ENCODE data around the gene ATG16L1.

ATG16L1 gene

GRCh38 chr2:233250985-233251305, 528 bp upstream of the ATG16L1 start:
- H3K27ac ChIP-seq, result peak overlapping the region; percentile 81
- no peak for TF ChIP-seq CTCF (conservative IDR thresholded peaks at IDR 0.05; ENCODE audit: low read depth)
- CTCF ChIA-PET, result interaction anchor here (0.6 to 1.6 kb wide), 16 partner anchors 8 to 552 kb away, joined by 3 to 6 read pairs (median 3); partner anchors contain the start of gene INPP5D
- no peak for DNase-seq (ENCODE audit: low spot score)
- POLR2A ChIA-PET (ENCODE audit: low non-redundant PET), result no interaction called here

GRCh38 chr2:233252227-233252626, 754 bp downstream of the ATG16L1 start:
- ChIA-PET CTCF (interaction anchor here (0.8 to 1.1 kb wide), 2 partner anchors 12 to 380 kb away, joined by 3 read pairs; no protein-coding TSS in a partner anchor), POLR2A (ENCODE audit: low non-redundant PET) (no interaction called here)
- peak overlapping the region; percentile 81 for H3K27ac ChIP-seq
- no peak for TF ChIP-seq CTCF (conservative IDR thresholded peaks at IDR 0.05; ENCODE audit: low read depth)
- peak; percentile 19 for DNase-seq (ENCODE audit: low spot score)

DNA sequence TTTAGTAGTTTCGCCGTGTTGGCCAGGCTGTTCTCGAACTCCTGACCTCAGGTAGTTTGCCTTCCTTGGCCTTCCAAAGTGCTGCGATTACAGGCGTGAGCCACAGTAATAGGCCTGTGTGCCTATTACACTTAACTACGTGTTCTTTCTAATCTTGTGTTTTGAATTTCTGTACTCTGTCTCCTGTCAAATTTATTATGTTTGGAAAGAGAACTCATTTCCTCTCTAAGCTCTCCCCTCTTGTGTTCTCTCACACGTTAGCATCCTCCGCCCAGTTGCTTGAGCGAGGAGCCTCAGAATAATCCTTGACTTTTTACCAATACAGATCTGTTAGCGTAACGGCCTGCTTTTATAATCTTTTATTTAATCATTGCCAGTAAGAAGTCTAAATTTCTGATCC, 3.7 kb downstream of the ATG16L1 start:
- TF ChIP-seq CTCF (conservative IDR thresholded peaks at IDR 0.05; ENCODE audit: low read depth), result no peak
- CTCF ChIA-PET, result interaction anchor here (0.6 kb wide), 1 partner anchor 188 kb away, joined by 3 read pairs; no protein-coding TSS in a partner anchor
- POLR2A ChIA-PET (ENCODE audit: low non-redundant PET), result no interaction called here

DNA sequence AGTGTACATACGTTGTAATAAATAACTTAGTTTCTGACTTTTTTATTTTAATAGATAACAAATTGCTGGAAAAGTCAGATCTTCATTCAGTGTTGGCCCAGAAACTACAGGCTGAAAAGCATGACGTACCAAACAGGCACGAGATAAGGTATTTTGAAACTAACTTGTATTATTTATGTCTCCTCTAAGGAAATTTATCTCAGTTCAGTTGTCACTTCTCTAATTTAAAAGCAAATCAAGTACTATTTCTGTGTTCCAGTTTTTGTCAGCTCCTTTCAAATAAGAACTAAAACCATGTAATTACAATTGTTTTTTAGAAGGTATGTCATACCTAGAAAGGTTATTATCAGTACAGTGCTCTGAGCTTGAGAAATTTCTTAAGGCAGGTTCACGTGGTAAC, 4.6 kb downstream of the ATG16L1 start:
- H3K27ac ChIP-seq, result no peak overlapping the region
- CTCF ChIA-PET, result no interaction called here
- POLR2A ChIA-PET (ENCODE audit: low non-redundant PET), result no interaction called here
- no peak for TF ChIP-seq CTCF (conservative IDR thresholded peaks at IDR 0.05; ENCODE audit: low read depth)
- no peak for DNase-seq (ENCODE audit: low spot score)

More for the DNA sequence above, 3.7 kb downstream of the ATG16L1 start:
- DNase-seq (ENCODE audit: low spot score), result no peak
- no peak overlapping the region for H3K27ac ChIP-seq

GRCh38 chr2:233258211-233258610, 6.7 kb downstream of the ATG16L1 start:
- no peak for DNase-seq (ENCODE audit: low spot score)
- no peak for TF ChIP-seq CTCF (conservative IDR thresholded peaks at IDR 0.05; ENCODE audit: low read depth)
- CTCF ChIA-PET, result no interaction called here
- POLR2A ChIA-PET (ENCODE audit: low non-redundant PET), result no interaction called here
- no peak overlapping the region for H3K27ac ChIP-seq

DNA sequence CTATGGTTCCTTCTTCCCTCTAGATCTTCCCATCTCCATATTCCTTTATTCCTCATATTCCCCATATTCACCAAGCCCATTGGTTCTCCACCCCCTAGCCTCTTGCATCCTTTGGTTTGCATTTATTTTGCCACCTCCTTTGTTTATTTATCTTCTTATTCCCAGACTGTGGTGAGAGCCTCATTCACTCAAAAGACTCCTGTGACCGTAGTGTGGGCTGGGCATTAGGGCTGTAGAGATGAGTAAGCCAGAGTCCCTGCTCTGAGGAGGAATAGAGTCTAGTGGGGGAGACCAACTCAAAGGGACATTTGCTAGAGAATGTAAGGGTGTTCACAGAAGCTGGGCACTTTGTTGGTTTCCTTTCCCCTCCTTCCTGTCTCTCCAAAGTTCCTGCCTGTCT, 8.3 kb downstream of the ATG16L1 start:
- ChIA-PET CTCF (no interaction called here), POLR2A (ENCODE audit: low non-redundant PET) (no interaction called here)
- DNase-seq (ENCODE audit: low spot score), result no peak
- H3K27ac ChIP-seq, result no peak overlapping the region
- TF ChIP-seq CTCF (conservative IDR thresholded peaks at IDR 0.05; ENCODE audit: low read depth), result no peak

DNA sequence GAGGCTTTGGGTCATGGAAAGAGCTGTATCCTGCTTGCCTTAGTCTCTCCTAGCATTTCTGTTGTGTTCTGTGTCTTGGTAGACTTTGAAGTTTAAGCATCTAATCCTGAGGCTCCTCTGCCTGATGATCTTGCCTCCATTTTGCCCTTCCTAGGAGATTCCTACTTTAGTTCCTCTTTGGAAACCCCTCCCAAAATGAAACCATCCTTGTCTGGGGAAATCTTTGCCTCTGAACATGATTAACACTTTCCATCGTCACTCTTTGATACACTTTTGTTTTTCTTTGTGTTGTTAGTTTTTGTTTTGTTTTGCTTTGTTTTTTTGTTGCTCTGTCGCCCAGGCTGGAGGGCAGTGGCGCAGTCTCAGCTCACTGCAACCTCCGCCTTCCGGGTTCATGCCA, 9.2 kb downstream of the ATG16L1 start:
- no peak for DNase-seq (ENCODE audit: low spot score)
- ChIA-PET CTCF (interaction anchor here (0.6 kb wide), 1 partner anchor 1781 kb away, joined by 3 read pairs; no protein-coding TSS in a partner anchor), POLR2A (ENCODE audit: low non-redundant PET) (interaction anchor here (0.6 kb wide), 1 partner anchor 373 kb away, joined by 3 read pairs; no protein-coding TSS in a partner anchor)
- H3K27ac ChIP-seq, result no peak overlapping the region
- TF ChIP-seq CTCF (conservative IDR thresholded peaks at IDR 0.05; ENCODE audit: low read depth), result no peak
